ENCODE measurements around the gene SLC4A8. TPM values are rescaled to one million over a fixed set of nuclear protein-coding genes. Genes with fewer than 3 reads are reported as not detected.
"Not testable (repeated sequence)": the region's sequence is repeated elsewhere in the genome, so short reads cannot be mapped to it uniquely, and the experiment has no call there.

The SLC4A8 gene
- total and polyA plus RNA-seq, 8 donors: 1.0 to 5.5 (median 2.7) TPM

DNA sequence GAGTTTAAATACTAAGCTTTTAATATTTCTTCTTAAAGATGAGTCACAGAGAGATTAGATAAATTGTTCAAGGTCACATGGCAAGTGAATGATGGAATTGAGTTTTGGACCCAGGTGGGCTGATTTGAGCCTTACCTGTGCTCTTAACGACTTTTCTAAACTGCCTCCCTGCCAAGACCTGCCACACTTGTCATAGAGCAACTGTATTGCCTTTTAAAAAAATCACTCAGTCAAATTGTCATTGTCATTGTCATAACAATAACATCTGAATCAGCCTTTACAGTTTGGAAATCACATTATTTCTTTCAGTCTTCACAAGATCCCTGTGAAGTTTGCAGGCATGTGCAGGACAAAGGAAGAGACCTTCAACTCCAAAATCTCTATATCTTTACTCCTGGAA, 25.7 kb downstream of the SLC4A8 start:
- intact Hi-C loops (cut with DNase I): no loop called here
- Histone ChIP-seq H3K27ac (no peak overlapping the region), H3K4me3 (no peak overlapping the region), H3K9me3 (no peaks in the 10 kb centered on the region), H3K36me3 (no peaks in the 10 kb centered on the region), H3K27me3 (no peaks in the 10 kb centered on the region), H3K4me1 (peaks cover 0 to 4% (median 0%) of the 10 kb centered on the region in 3 donors)
- no peak for TF ChIP-seq CTCF (IDR thresholded peaks at IDR 0.05)
- 68 to 86% methylated on average over 1 of the region's 1 CpG for WGBS, 2 donors
- ATAC-seq (no peak), FAIRE-seq (no peak), DNase-seq (no peak)

DNA sequence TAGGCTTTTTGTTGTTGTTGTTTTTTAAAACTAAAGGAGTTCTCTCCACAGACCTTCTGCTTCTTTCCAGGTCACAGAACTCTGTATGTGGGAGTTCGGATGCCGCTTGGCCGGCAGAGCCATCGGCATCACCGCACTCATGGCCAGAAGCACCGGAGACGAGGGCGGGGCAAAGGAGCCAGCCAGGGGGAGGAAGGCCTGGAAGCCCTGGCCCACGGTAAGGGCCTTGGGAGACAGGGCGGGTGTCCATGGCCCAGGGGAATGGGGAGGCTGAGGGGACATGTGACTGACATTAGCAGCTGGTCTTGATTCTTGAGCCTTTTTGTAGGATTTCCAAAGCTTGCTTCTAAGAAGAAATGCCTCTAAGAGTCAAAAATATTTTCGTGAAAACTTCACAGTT, 26.2 kb downstream of the SLC4A8 start:
- ATAC-seq (no peak), FAIRE-seq (no peak), DNase-seq (no peak)
- no peak overlapping the region for H3K27ac ChIP-seq
- no peaks in the 10 kb centered on the region for H3K9me3 ChIP-seq
- H3K27me3 ChIP-seq: no peaks in the 10 kb centered on the region
- intact Hi-C loops (cut with DNase I): no loop called here
- H3K4me3 ChIP-seq: no peak overlapping the region
- H3K4me1 ChIP-seq: peaks cover 0 to 4% (median 0%) of the 10 kb centered on the region in 3 donors
- no peaks in the 10 kb centered on the region for H3K36me3 ChIP-seq
- WGBS, 2 donors: 95% methylated on average over 11 of the region's 11 CpGs
- TF ChIP-seq CTCF (IDR thresholded peaks at IDR 0.05): no peak

DNA sequence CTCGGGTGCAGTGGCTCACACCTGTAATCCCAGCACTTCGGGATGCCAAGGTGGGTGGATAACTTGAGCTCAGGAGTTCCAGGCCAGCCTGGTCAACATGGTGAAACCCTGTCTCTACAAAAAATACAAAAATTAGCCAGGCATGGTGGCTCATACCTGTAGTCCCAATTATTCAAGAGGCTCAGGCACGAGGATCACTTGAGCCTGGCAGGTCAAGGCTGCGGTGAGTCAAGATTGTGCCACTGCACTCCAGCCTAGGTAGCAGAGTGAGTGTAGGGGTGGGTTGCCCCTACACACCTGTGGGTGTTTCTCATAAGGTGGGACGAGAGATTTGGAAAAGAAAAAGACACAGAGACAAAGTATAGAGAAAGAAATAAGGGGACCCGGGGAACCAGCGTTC, 29.4 kb downstream of the SLC4A8 start:
- H3K36me3 ChIP-seq; H3K27me3 ChIP-seq; H3K9me3 ChIP-seq; H3K4me3 ChIP-seq; H3K27ac ChIP-seq; FAIRE-seq; H3K4me1 ChIP-seq; intact Hi-C loops (cut with DNase I); ATAC-seq; DNase-seq: not testable (repeated sequence)
- 65 to 71% methylated on average over 6 to 7 of the region's 7 CpGs for WGBS, 2 donors

DNA sequence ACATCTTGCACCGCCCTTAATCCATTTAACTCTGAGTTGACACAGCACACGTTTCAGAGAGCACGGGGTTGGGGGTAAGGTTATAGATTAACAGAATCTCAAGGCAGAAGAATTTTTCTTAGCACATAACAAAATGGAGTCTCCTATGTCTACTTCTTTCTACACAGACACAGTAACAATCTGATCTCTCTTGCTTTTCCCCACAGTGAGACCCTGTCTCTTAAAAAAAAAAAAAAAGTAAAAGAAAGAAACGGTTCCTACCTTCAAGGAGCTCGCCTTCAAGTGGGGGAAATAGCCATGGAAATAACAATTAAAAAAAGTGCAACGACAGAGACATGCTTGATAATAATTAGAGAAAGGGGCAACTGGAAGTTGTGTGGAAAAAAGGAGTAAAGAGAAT, 30.4 kb downstream of the SLC4A8 start:
- H3K36me3 ChIP-seq; H3K9me3 ChIP-seq; intact Hi-C loops (cut with DNase I); H3K4me3 ChIP-seq; H3K27ac ChIP-seq; ATAC-seq; DNase-seq; FAIRE-seq; H3K4me1 ChIP-seq; H3K27me3 ChIP-seq: not testable (repeated sequence)
- WGBS, 2 donors: 82 to 84% methylated on average over 3 of the region's 6 CpGs

GRCh38 chr12:51458635-51459034, 34.0 kb downstream of the SLC4A8 start:
- FAIRE-seq: no peak
- intact Hi-C loops (cut with DNase I): no loop called here
- TF ChIP-seq CTCF (IDR thresholded peaks at IDR 0.05): no peak

DNA sequence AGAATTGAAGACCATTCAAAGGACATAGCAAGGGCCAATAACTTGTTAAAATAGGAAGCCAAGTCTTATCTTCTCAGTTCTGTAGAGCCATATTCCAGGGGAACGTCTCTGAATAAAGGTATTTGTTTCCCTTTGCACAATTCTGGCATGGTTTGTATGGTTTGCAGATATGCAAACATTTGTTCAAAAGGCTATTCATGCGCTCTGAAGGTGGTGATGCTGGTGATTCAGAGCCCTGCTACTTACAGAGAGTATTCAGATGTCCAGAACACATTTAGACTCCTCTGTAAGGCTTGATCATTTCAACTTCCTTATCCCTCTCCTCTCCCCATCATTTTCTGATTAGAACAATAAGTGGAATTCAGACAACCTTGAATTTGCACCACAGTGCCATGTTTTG, 35.9 kb downstream of the SLC4A8 start:
- no peak for TF ChIP-seq CTCF (IDR thresholded peaks at IDR 0.05)
- FAIRE-seq: no peak
- H3K27me3 ChIP-seq: no peaks in the 10 kb centered on the region
- H3K4me1 ChIP-seq: no peaks in the 10 kb centered on the region
- 49 to 55% methylated on average over 2 of the region's 2 CpGs for WGBS, 2 donors
- DNase-seq: no peak
- intact Hi-C loops (cut with DNase I): no loop called here
- ATAC-seq: peak in 3 of 4 donors; percentile 44 to 58 (median 51)
- H3K4me3 ChIP-seq: no peak overlapping the region
- H3K9me3 ChIP-seq: no peaks in the 10 kb centered on the region
- H3K36me3 ChIP-seq: no peaks in the 10 kb centered on the region
- H3K27ac ChIP-seq: no peak overlapping the region

More at GRCh38 chr12:51458635-51459034, 34.0 kb downstream of the SLC4A8 start:
- Histone ChIP-seq H3K27me3 (no peaks in the 10 kb centered on the region), H3K9me3 (no peaks in the 10 kb centered on the region), H3K4me3 (no peak overlapping the region), H3K4me1 (peaks cover 0 to 3% (median 0%) of the 10 kb centered on the region in 3 donors), H3K27ac (no peak overlapping the region), H3K36me3 (no peaks in the 10 kb centered on the region)
- ATAC-seq: no peak
- DNase-seq: no peak

Measured in pancreas (tissue), 10 donors.